Measurements from ENCODE around the gene CREBZF. TPM values are rescaled to one million over a fixed set of nuclear protein-coding genes. Genes with fewer than 3 reads are reported as not detected.

Gene CREBZF
- total RNA-seq (2022; extraction: Qiagen RNA extraction), result 19.5 to 29.3 TPM (median 26.2 TPM) in 5 replicates

GRCh38 chr11:85664615-85665481 lies at the start of gene CREBZF:
TSS of gene CREBZF (minus strand) at chr11:85665129. CDS start at chr11:85664875, 254 bp downstream.

GRCh38 chr11:85685820-85686459 lies 21.0 kb upstream of the CREBZF start, which contains the start of gene CCDC89:
TSS of gene CCDC89 (minus strand) at chr11:85686195. CDS start at chr11:85686130, 65 bp downstream.

DNA sequence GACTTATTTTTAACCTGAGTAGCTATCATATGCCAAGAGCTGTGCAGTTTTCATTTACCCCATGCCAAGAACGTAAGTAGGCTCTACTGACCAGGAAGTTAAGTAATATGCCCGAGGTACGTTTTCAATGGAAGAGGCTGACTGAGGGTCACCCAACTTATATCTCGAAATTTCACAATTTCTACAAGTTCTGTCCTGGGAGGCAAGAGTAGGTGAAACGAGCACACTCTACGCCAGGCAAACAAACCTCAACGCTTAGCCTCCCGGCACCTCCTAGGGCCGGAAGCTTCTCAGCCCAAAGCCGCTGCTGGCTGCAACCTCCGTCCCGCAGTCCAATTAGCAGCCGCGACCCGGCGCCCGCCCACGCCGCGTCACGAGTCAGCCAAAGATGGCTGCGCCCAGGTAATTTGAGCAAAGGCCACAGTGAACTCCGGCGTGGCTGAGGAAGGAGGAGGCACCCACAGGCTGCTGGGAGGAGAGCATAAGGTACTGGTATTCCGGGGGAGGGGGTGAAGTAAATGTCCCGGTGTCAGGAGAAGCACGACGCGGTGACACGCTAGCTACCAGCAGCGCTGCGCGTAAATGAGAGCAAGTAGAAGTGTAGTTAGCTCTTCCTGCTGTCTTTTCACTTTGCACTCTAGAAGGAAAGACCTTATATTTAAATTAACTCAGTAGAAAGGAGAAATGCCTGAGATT lies 17.2 kb downstream of the CREBZF start, which contains the start of gene TMEM126A:
Gene TMEM126A (plus strand): TSS at position 364 of the 696 bp plus-strand sequence. CDS start 2,289 bp downstream, outside the sequence.

DNA sequence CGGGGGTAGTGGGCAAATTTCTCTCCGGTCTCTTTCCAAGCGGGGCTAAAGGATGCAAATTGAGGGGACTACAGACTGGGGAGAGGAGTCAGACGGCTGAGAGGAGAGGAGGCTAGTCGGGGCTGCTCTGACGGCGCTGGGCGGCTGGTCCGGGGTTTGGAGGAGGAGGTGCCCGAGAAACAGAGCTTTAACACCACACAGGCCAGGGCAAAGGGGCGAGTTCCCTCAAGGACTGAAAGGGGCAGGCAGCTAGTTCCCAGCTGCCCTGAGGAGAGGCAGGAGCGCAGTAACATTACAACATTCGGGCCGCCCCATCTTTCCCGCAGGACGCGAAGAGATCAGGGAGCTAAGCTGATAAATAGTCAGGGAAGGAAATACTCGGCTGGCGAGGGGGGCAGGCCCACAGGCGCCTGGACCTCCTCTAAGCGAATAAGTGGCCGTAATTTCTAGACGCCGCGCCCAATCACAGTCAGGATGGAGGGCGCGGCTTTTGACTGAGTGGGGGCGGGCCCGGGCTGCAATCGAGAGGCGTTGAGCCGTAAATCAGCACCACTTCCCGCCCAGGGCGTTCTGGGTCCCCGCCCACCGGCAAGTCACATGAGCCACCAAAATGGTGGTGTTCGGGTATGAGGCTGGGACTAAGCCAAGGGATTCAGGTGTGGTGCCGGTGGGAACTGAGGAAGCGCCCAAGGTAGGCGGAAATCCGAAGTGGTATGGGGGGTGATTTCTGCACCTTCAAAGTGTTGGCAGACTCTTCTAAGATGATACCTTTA lies 36.7 kb downstream of the CREBZF start, which contains the start of gene TMEM126B:
Gene TMEM126B (plus strand): TSS at position 596 of the 773 bp plus-strand sequence. CDS start 15 bp downstream, at position 611.

DNA sequence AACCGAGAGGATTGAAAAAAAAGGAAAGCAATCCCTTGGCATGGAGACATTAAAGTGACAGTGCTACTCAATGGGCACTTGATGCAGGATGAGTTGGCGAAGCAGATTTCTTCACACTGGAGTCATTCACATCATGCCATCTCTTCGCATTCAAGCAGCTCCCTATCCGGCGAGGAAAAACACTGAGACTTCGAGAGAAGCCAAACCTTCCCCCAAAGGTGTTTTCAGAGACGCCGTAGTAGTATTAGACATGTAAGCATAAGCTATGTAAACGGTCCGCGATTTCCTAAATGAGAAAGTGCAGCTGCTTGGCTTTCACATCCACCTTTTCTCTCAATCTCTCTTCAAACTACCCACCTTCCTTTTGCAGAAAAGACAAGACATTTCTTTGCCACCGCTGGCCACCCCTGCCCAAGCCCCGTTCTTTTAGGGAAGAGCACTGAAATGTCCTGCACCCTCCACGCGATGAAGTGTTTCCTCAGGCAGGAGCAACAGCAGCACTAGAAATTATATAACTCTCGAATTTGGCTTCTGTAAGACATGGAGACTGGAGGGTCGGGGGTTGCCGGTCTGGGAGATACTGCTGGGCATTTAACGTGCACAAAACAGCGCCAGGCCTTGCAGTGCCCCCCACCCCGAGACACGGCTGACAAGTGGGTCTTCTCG lies 37.5 kb downstream of the CREBZF start, which contains the start of gene DLG2:
Gene DLG2 (minus strand): TSS at position 13 of the 666 bp plus-strand sequence.

Other genes starting within 250 kb of the CREBZF start
- gene DLG2, start 37.8 kb downstream of the CREBZF start, total RNA-seq (2022; extraction: Qiagen RNA extraction), result 0.22 to 0.31 TPM (median 0.24 TPM) in 5 replicates
- gene TMEM126B, start 36.5 kb downstream of the CREBZF start, total RNA-seq (2022; extraction: Qiagen RNA extraction), result 47.6 to 61.9 TPM (median 53.3 TPM) in 5 replicates
- gene TMEM126A, start 17.2 kb downstream of the CREBZF start, total RNA-seq (2022; extraction: Qiagen RNA extraction), result 44.9 to 60.0 TPM (median 48.8 TPM) in 5 replicates
- gene CCDC89, start 21.1 kb upstream of the CREBZF start, total RNA-seq (2022; extraction: Qiagen RNA extraction), result not detected in 5 replicates
- 6.8 to 12.5 TPM (median 7.7 TPM) in 5 replicates for gene SYTL2, start 146.0 kb upstream of the CREBZF start, total RNA-seq (2022; extraction: Qiagen RNA extraction)
- not detected in 5 replicates for gene CCDC83, start 190.3 kb upstream of the CREBZF start, total RNA-seq (2022; extraction: Qiagen RNA extraction)